ENCODE measurements around the gene CXCL17. TPM values are rescaled to one million over a fixed set of nuclear protein-coding genes. Genes with fewer than 3 reads are reported as not detected.

The CXCL17 gene
- polyA plus RNA-seq, 4 donors, result 0.27 to 0.64 TPM; not detected in 2

DNA sequence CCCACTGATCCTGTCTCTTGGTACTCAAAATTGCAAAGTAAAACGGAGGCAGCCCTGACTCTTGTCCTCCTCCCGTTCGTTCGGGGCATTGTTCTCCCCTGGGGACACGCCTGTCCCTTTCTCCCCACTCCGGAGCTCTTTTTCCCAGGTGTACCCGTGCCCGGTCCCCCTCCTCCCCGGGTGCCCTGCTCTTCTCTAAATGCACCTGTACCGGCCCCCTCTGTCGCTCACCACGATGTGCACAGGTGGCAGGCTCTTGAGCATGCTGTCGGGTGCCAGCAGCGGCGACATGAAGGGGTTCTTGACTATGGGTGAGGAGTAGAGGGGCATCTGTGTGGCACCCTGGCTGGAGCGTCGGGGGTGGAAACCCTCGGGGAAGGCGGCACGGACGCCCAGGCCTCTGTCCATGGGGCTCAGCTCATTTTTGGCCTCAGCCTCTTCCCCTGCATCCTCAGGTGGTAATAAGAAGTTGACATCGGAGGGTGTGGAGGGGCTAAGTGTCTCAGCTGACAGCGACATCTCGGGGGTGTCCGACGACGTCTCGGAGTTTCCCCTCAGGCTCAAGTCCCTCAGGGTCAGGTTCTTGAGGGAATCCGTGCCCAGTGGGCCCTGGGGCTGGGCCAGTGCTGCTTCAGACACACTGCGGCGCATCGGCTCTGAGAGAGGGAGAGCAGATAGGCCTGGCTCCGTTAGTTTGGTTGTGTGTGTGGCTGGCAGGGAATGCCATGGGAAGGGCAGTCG lies 40.2 kb downstream of the CXCL17 start:
- no peak for DNase-seq (ENCODE audit: low read depth in 4 of 4, low spot score in 3 of 4)

- peak; percentile 69 to 84 (median 82) for DNase-seq (ENCODE audit: low read depth in 4 of 4, low spot score in 3 of 4)
These were observed 41.1 kb downstream of the CXCL17 start for GRCh38 chr19:42401365-42402303.

DNA sequence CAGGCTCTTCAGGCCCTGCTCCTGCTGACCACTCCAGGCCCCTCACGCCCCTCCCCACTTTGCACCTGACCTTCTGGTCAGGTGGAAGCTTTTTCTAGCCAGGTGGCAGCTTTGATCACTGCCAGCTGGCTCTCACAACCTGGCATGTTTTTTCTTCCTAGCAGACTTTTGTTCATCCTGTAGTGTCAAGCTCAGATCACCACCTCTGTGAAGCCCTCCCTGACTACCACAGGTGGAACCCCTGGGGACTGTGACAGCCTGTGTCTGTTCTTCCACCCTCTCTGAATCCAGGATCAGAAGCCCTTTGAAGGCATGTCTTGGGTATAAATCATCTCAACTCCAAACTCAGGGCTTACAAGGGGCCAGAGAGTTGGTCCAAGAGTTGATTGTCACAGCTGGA lies 42.3 kb downstream of the CXCL17 start:
- no peak for DNase-seq (ENCODE audit: low read depth in 4 of 4, low spot score in 3 of 4)

DNA sequence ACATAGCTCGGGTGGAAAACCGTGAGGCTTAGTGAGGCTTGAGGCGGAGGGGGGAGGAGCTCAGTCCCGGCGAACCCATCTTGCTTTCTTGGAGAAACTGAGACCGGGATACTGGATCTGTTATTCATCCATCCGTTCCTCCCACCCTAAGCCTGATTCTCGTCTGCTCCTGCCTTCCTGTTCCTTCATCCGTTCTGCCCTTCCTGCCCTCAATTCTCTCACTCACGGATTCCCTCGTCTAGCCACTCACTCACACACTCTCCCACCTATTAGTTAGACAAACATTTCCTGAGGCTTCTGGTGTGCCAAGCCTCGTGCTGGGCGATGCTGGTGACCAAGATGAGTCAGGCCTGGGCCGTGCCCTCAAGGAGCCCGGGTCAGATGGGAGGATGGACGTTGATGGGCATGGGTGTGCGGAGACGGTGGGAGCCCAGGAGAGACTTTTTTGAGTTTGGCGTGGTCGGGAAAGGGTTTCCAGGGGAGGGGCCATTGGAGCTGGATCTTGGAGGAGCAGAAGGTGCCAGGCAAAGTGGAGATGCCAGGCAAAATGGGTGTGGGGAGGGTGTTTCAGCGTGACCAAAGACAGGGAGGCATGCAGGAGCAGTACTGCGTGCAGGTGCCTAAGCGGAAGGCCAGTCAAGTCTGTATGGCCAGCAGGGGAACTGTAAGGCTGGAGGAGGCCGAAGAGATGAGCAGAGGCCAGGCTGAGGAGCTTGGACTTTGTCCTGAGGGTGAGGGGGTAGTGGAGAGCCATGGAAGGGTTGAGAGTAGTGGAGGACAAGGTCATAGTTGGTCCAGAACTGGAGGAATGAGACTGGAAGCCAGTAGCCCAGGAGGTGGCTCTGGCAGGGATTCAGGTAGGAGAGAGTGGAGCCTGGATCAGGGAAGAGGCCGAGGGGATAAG lies 45.2 kb downstream of the CXCL17 start:
- no peak for DNase-seq (ENCODE audit: low read depth in 4 of 4, low spot score in 3 of 4)

DNA sequence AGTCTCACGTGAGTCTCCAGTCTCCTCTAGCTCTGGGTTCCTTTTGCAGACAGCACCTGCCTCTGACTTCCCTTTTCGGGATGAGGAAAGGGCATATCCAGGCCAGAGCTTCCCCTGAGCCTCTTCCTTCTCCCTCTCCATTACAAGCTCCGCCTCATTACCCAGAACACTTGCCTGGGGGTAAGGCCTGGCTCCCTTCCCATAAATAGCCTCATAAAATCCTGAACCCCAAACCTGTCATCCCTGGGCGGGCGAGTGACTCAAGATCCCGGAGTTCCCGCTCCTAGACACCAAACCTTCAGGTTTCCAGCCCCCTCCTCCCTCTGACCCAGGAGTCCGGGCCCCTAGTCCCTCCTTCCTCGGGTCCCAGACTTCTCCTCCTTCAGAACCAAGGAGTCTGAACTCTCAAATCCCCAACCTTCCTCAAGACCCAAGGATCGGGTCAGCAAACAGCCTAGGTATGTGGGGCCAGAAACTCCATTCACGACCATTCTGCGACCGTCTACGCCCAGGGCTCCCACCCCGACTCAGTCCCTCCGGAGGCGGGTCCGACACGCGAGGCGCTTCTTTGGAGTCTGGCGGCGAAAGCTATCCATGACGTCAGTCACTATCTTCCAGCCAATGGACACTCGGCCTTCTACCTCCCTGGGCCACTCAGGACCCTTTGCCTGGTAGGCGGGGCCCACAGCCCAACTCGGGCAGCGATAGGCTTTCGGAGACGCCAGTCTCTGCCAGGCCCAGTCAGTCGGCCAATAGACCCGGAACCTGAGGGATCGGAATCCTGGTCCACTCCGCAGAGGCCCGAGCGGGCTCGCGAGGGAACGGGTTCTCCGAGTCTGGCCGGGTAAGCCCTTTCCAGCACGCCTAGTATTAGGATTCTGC lies 46.1 kb downstream of the CXCL17 start:
- DNase-seq (ENCODE audit: low read depth in 4 of 4, low spot score in 3 of 4), result peak; percentile 97 to 98 (median 98)

DNA sequence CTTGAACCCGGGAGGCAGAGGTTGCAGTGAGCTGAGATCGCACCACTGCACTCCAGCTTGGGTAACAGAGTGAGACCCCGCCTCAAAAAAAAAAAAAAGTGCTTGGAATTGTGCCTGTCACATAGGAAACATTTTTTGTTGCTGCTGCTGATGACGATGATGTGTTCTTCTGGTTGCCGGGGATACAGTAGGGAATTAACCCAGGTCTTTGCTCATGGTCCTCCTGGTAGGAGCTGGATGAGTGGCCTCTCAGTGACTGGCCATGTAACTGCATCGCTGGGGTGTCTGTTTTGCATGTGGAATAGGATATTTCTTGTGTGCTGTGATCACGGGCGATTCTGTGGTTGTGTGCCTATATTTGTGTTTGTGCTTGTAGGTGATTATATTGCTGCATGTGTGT lies 48.0 kb downstream of the CXCL17 start:
- no peak for DNase-seq (ENCODE audit: low read depth in 4 of 4, low spot score in 3 of 4)

DNA sequence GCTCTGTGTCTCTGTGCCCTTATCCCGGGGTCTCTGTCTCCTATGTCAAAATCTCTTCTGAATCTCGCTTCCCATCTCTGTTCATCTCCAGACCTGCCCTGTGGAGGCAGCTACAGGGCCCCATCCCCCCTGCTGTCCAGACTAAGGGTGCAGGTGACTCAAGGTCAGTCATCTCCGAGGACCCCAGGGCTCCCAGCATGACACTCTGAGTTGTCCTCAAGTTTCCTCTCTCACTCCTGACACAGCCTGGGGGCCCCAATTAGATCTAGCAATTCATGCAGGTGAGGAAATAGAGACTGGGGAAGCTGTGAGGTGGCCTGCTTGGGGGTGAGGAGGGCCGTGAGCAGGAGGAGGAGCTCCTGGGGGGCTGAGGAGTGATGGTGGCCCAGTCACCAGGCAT lies 50.6 kb downstream of the CXCL17 start:
- no peak for DNase-seq (ENCODE audit: low read depth in 4 of 4, low spot score in 3 of 4)

GRCh38 chr19:42389899-42390298 lies 52.8 kb downstream of the CXCL17 start, which contains the start of gene CNFN:
Gene CNFN, minus strand, starts transcription at chr19:42390297. Its CDS starts 1,260 bp downstream, at chr19:42389037.
- DNase-seq (ENCODE audit: low read depth in 4 of 4, low spot score in 3 of 4), result no peak

DNA sequence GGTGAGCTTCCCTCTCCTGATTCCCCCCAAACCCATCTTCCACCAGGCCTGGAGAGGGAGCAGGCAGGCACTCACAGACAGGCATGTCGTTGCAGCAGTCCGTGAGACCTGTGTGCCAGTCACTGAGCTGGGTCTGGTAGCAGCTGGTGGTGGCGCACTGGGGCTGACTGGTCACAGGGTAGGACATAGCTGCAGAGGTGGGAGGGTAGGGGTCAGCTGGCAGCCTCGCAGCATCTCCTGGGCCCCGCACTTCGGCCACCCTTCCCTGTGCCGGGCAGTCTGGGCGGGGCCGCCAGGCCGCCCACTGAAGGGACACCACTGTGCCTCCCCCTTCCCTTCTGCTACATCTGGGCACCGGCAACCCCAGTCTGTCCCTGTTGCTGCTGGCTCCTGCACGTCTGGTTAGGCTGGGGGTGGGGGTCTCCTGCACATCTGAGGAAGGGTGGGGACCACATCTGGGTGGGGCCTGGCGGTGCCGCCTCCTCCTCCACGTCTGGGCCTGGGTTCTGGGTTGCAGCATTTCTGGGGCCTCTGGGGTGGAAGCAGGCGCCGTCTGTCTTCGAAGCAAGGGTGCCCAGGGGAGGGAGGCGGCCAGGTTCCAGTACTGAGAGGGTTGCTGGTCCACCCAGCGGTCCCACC lies 53.8 kb downstream of the CXCL17 start:
- DNase-seq (ENCODE audit: low read depth in 4 of 4, low spot score in 3 of 4), result no peak

DNA sequence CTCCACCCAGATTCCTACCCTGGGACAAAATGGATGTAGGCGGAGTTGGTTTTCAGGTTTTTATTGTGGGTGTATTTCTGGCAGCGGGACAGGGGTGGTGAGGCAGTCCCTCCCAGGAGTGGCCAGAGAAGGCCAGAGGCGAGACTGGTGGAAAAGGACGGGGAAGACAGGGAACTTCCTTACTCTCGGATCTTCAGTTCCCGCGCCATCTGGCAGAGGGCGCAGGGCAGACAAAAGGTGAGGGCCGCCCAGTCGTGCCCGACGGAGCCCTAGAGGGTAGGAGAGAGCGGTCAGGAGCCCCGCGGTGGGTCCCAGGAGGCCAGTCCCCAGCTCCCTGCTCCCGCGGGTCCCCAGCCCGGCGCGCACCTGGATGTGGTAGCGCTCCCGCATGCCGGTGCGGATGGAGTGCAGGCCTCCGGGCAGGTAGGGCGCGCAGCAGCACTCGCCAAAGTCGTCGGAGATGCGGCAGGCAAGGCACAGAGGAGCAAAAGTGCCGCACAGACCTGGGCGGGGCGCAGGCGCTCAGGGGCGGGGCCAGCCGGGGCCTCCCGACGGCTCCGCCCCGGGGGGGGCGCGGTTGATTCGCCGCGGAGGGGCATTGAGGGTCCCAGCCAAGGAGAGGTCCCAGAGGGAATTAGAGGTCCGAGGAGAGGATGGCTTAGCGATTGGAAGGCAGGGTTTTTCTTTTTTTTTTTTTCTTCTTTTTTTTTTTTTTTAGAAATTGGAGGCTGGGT lies 55.6 kb downstream of the CXCL17 start:
- peak in 2 of 4 donors; percentile 31 to 36 for DNase-seq (ENCODE audit: low read depth in 4 of 4, low spot score in 3 of 4)

DNA sequence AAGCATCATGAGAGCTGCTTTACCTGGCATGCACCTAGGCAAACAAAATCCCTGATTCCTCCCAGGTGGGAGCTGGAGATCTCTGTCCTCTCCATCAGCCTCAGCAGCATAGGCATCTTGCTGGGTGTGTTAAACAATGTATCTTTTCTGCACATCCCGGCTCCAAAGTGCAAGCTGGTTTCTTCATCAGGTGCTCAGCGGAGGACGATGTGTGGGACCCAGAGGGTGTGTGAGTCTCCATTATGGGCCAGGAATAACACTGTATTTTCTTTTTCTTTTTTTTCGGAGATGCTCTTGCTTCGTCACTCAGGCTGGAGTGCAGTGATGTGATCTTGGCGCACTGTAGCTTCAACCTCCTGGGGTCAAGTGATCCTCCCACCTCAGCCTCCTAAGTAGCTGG lies 62.6 kb downstream of the CXCL17 start:
- no peak for DNase-seq (ENCODE audit: low read depth in 4 of 4, low spot score in 3 of 4)

Other genes starting within 250 kb of the CXCL17 start
- gene DEDD2, start 225.3 kb downstream of the CXCL17 start, polyA plus RNA-seq (ENCODE audit: insufficient read length in 4 of 4), result 10 to 100 TPM; 24.1 to 35.8 (median 27.2) TPM
- gene ZNF526, start 222.6 kb downstream of the CXCL17 start, polyA plus RNA-seq (ENCODE audit: insufficient read length in 4 of 4), result 1 to 10 TPM; 8.0 to 8.8 (median 8.5) TPM
- gene GSK3A, start 200.3 kb downstream of the CXCL17 start, polyA plus RNA-seq (ENCODE audit: insufficient read length in 4 of 4), result 10 to 100 TPM; 75.9 to 82.2 (median 80.9) TPM
- gene ERF, start 187.8 kb downstream of the CXCL17 start, polyA plus RNA-seq (ENCODE audit: insufficient read length in 4 of 4), result 10 to 100 TPM; 70.7 to 94.4 (median 71.8) TPM
- 10 to 100 TPM; 47.2 to 75.1 (median 49.5) TPM for gene CIC, start 173.7 kb downstream of the CXCL17 start, polyA plus RNA-seq (ENCODE audit: insufficient read length in 4 of 4)
- gene PRR19, start 140.8 kb downstream of the CXCL17 start, polyA plus RNA-seq (ENCODE audit: insufficient read length in 4 of 4), result 1 to 10 TPM; 1.6 to 2.1 (median 2.0) TPM
- gene PAFAH1B3, start 140.3 kb downstream of the CXCL17 start, polyA plus RNA-seq (ENCODE audit: insufficient read length in 4 of 4), result 10 to 100 TPM; 69.1 to 94.5 (median 79.3) TPM
- gene TMEM145, start 129.6 kb downstream of the CXCL17 start, polyA plus RNA-seq (ENCODE audit: insufficient read length in 4 of 4), result 1 to 10 TPM in 1 of 4 donors, under 1 TPM in 3; 0.76 to 1.2 (median 0.83) TPM
- 10 to 100 TPM; 32.5 to 48.3 (median 35.7) TPM for gene MEGF8, start 117.3 kb downstream of the CXCL17 start, polyA plus RNA-seq (ENCODE audit: insufficient read length in 4 of 4)
- 1 to 10 TPM in 2 of 4 donors, under 1 TPM in 2; 0.82 to 2.1 (median 1.1) TPM for gene CNFN, start 52.6 kb downstream of the CXCL17 start, polyA plus RNA-seq (ENCODE audit: insufficient read length in 4 of 4)
- 10 to 100 TPM in 3 of 4 donors, 1 to 10 TPM in 1; 9.7 to 13.9 (median 10.6) TPM for gene LIPE, start 15.6 kb downstream of the CXCL17 start, polyA plus RNA-seq (ENCODE audit: insufficient read length in 4 of 4)
- 10 to 100 TPM in 3 of 4 donors, 1 to 10 TPM in 1; 9.6 to 18.1 (median 11.2) TPM for gene CEACAM1, start 85.5 kb upstream of the CXCL17 start, polyA plus RNA-seq (ENCODE audit: insufficient read length in 4 of 4)
- gene CEACAM8, start 152.0 kb upstream of the CXCL17 start, polyA plus RNA-seq (ENCODE audit: insufficient read length in 4 of 4), result under 1 TPM in 3 of 4 donors, not detected in 1; 0.08 to 0.21 (median 0.17) TPM

All from right renal pelvis (tissue), 4 donors.